ENCODE data around the gene TRIM9.

TRIM9 gene

GRCh38 chr14:51072976-51073375, 21.9 kb downstream of the TRIM9 start:
- H3K4me3 ChIP-seq (ENCODE audit: low read depth, low read length): no peak overlapping the region
- no peak for TF ChIP-seq CTCF (IDR thresholded peaks at IDR 0.05; ENCODE audit: insufficient read depth, low read length, missing control alignments)
- ChIA-PET CTCF (interaction anchor here (1.2 kb wide), 1 partner anchor 23 kb away, joined by 3 read pairs; the partner anchor contains the start of gene TRIM9), POLR2A (no interaction called here)
- DNase-seq (ENCODE audit: low read depth, low spot score): no peak

DNA sequence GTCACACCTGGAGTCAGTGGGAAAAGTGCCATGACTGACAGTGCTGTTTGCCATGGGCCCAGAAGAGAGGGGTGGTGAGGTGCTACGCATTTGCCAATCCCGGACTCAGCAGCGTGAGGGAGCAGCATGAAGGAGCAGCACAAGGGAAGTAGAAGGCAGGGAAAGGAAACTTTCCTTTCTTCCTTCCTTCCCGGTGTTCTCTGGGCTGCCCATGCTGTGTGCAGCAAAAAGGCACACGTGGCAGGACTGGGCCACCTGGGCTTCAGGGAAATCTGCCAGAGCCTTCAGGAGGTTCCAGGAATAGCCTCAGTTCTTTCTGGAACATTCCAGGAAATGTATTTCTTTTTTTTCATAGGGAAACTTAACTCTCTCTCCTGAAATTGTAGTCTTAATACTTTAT, 23.0 kb downstream of the TRIM9 start:
- DNase-seq (ENCODE audit: low read depth, low spot score): no peak
- TF ChIP-seq CTCF (IDR thresholded peaks at IDR 0.05; ENCODE audit: insufficient read depth, low read length, missing control alignments): no peak
- H3K4me3 ChIP-seq (ENCODE audit: low read depth, low read length): no peak overlapping the region
- CTCF ChIA-PET: interaction anchor here (1.1 to 1.2 kb wide), 2 partner anchors 14 to 24 kb away, joined by 3 to 5 read pairs; partner anchors contain the start of gene TRIM9
- POLR2A ChIA-PET: no interaction called here

DNA sequence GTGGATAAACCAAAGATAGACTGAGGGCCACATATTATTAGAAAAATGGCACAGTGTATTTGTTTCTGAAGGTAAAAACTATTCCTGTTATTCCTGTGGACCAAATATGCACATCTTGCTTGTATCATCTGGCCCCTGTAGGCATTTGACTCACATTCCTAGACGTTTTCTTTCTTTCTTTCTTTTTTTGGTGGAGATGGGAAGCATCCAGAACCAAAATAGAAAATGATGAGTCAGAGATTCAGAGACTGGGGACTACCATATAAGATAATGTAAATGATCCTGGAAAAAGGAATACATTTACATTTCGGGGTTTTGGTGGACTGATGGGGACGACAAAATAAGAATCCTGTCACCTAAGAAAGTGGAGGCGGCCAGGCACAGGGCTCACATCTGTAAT, 24.2 kb downstream of the TRIM9 start:
- DNase-seq (ENCODE audit: low read depth, low spot score): no peak
- H3K4me3 ChIP-seq (ENCODE audit: low read depth, low read length): no peak overlapping the region
- POLR2A ChIA-PET: no interaction called here
- TF ChIP-seq CTCF (IDR thresholded peaks at IDR 0.05; ENCODE audit: insufficient read depth, low read length, missing control alignments): no peak
- CTCF ChIA-PET: no interaction called here

- TF ChIP-seq CTCF (IDR thresholded peaks at IDR 0.05; ENCODE audit: insufficient read depth, low read length, missing control alignments): no peak
- CTCF ChIA-PET: no interaction called here
- POLR2A ChIA-PET: no interaction called here
- DNase-seq (ENCODE audit: low read depth, low spot score): no peak
- H3K4me3 ChIP-seq (ENCODE audit: low read depth, low read length): no peak overlapping the region
These were observed 25.9 kb downstream of the TRIM9 start for GRCh38 chr14:51069055-51069454.

GRCh38 chr14:51068268-51068667, 26.6 kb downstream of the TRIM9 start:
- no peak for DNase-seq (ENCODE audit: low read depth, low spot score)
- ChIA-PET CTCF (interaction anchor here (1.2 kb wide), 1 partner anchor 14 kb away, joined by 3 read pairs; no protein-coding TSS in a partner anchor), POLR2A (no interaction called here)
- no peak for TF ChIP-seq CTCF (IDR thresholded peaks at IDR 0.05; ENCODE audit: insufficient read depth, low read length, missing control alignments)
- no peak overlapping the region for H3K4me3 ChIP-seq (ENCODE audit: low read depth, low read length)

DNA sequence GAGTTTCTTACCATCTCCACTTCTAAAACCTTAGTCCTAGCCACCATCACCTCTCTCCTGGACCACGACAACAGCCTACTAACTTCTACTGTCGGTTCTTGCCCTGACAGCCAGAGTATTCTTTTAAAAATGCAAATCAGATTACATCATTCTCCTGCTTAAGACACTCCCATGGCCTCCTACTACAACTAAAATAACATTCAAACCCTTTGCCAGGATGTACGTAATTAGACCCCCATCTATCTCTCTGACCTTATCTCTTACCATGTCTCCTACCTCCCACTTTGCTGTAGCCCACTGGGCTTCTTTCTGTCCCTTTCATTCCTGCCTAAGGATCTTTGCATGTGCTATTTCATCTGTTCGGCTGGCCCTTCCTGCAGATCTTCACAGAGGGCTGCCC, 27.6 kb downstream of the TRIM9 start:
- ChIA-PET POLR2A (no interaction called here), CTCF (interaction anchor here (1.2 kb wide), 1 partner anchor 15 kb away, joined by 3 read pairs; no protein-coding TSS in a partner anchor)
- no peak for DNase-seq (ENCODE audit: low read depth, low spot score)
- TF ChIP-seq CTCF (IDR thresholded peaks at IDR 0.05; ENCODE audit: insufficient read depth, low read length, missing control alignments): no peak
- no peak overlapping the region for H3K4me3 ChIP-seq (ENCODE audit: low read depth, low read length)

Data from AG04449 (cell line).